ENCODE results near the gene EGFR. TPM values are rescaled to one million over a fixed set of nuclear protein-coding genes. Genes with fewer than 3 reads are reported as not detected.

The EGFR gene
- total and polyA plus RNA-seq, 4 experiments from 2014 or later = not detected

DNA sequence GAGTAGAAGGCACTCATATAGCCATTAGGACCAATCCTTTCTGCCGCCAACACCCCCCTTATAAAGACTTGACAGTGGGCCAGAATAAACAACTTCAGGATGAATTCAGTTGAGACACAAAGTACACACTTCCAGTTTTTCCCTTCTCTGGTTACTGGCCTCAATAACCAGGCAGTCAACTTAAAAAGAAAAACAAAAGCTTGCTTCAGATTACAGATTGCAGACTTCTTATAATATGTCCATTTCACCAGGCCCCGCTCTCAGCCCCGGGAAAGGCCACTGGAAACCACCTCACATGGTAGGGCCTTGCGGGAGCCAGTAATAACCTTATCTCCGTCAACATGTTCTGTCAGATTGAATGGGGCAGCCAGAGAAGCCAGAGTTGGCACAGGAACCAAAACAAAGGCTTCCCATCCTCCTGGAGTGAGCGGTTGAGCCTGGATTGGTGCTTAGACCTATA is 108.8 kb downstream of the EGFR start:
- DNase-seq = no peak
- Mint-ChIP-seq H3K4me1 (no peaks in the 10 kb centered on the region), H3K36me3 (no peaks in the 10 kb centered on the region), H3K9me3 (no peaks in the 10 kb centered on the region), H3K4me3 (no peak overlapping the region), H3K27ac (no peak overlapping the region), H3K27me3 (peaks cover 6 to 14% of the 10 kb centered on the region in 2 donors)
- POLR2A ChIA-PET (ENCODE audit: partially characterized antibody) = no interaction called here
- CTCF ChIA-PET (ENCODE audit: partially characterized antibody) = no interaction called here
- no peaks in the 10 kb centered on the region for H3K36me3 ChIP-seq (ENCODE audit: insufficient read depth, low read length)
- no peaks in the 10 kb centered on the region for H3K4me1 ChIP-seq (ENCODE audit: insufficient read depth, low read length)
- H3K4me3 ChIP-seq (ENCODE audit: low read length in 2 of 2) = no peak overlapping the region
- no peaks in the 10 kb centered on the region for H3K27me3 ChIP-seq (ENCODE audit: insufficient read depth, low read length)
- intact Hi-C loops (cut with micrococcal nuclease) = no loop called here
- H3K27ac ChIP-seq (ENCODE audit: low read depth, low read length) = no peak overlapping the region
- no peaks in the 10 kb centered on the region for H3K9me3 ChIP-seq (ENCODE audit: control insufficient read depth in 1 of 2, low read length in 2 of 2)

DNA sequence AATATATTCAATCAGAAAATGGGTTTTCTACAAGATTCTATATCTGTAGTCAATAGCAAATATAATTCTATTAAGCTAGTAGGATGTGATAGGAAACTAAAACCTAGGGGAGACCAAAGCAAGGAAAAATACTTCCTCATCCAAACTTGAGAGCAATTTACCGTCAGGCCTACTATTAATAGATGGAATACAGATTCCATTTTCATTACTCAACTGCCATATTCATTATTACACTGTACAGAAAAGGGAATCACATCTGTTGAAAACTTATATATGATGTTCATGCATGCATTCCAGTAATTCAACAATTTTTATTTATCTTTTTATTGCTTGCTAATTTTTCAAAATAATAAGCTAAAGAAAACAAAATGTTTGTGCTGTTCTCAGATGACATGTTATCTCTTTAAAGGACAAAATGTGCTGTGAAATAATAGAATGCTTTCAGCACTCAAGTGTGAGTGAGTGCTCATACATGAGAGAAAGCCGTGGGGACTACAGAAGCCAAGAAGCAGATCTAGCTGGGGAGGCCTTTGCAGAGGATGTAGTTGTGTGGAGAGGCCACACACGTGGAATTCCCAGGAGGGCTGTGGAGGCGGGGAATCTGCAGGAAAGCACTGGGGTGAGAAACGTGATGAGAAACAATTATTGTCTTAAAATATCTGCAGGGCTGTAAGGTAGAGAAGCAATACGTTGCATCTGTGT is 110.0 kb downstream of the EGFR start:
- H3K27ac Mint-ChIP-seq = no peak overlapping the region
- Histone ChIP-seq H3K27me3 (ENCODE audit: insufficient read depth, low read length) (no peaks in the 10 kb centered on the region), H3K4me3 (ENCODE audit: low read length in 2 of 2) (no peak overlapping the region), H3K4me1 (ENCODE audit: insufficient read depth, low read length) (no peaks in the 10 kb centered on the region), H3K9me3 (ENCODE audit: control insufficient read depth in 1 of 2, low read length in 2 of 2) (no peaks in the 10 kb centered on the region), H3K27ac (ENCODE audit: low read depth, low read length) (no peak overlapping the region), H3K36me3 (ENCODE audit: insufficient read depth, low read length) (no peaks in the 10 kb centered on the region)
- H3K4me3 Mint-ChIP-seq = no peak overlapping the region
- H3K27me3 Mint-ChIP-seq = peaks cover 5 to 14% of the 10 kb centered on the region in 2 donors
- intact Hi-C loops (cut with micrococcal nuclease) = no loop called here
- CTCF ChIA-PET (ENCODE audit: partially characterized antibody) = no interaction called here
- H3K36me3 Mint-ChIP-seq = no peaks in the 10 kb centered on the region
- no peak for DNase-seq
- H3K9me3 Mint-ChIP-seq = no peaks in the 10 kb centered on the region
- H3K4me1 Mint-ChIP-seq = no peaks in the 10 kb centered on the region
- POLR2A ChIA-PET (ENCODE audit: partially characterized antibody) = no interaction called here

DNA sequence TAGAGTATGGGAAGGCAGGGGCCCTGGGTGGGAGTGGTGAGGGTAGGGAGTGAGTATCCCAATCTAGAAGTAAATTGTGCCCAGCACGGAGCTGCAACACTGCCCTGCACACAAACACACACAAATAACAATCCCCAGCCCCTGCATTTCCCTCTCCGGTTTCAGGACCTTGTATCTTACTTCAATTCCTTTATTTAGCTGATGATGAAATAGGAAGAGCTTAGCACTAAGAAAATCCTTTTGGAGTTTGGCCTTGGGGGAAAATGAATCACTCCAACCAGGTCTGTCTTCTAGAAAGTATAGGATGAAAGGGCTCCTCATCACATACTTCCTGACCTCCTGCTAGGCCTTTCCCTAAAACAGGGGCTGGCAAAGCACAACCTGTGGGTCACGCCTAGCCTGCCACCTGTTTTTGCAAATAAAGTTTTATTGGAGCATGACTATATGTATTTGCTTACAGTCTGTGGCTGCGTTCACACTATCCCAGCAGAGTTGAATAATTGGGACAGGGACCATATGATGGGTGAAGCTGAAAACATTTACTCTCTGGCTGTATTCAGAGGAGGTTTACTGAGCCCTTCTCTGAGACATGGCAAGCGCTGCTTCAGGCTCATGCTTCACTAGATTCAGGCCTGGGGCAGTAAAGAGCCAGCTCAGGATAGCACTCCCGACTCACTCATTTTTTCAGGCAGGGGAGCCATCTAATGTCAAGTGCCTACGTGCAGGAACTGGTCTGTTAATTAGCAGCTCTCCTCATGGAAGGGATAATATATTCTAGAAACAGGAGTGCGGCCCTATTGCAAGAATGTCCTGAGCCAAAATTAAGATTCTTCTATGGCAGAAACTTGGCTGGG is 111.0 kb downstream of the EGFR start:
- intact Hi-C loops (cut with micrococcal nuclease) = no loop called here
- H3K27me3 ChIP-seq (ENCODE audit: insufficient read depth, low read length) = no peaks in the 10 kb centered on the region
- no peak overlapping the region for H3K4me3 Mint-ChIP-seq
- CTCF ChIA-PET (ENCODE audit: partially characterized antibody) = no interaction called here
- H3K27me3 Mint-ChIP-seq = peaks cover 5 to 16% of the 10 kb centered on the region in 2 donors
- H3K36me3 Mint-ChIP-seq = no peaks in the 10 kb centered on the region
- H3K4me3 ChIP-seq (ENCODE audit: low read length in 2 of 2) = no peak overlapping the region
- no peak for DNase-seq
- no peak overlapping the region for H3K27ac Mint-ChIP-seq
- H3K9me3 Mint-ChIP-seq = no peaks in the 10 kb centered on the region
- no peak overlapping the region for H3K27ac ChIP-seq (ENCODE audit: low read depth, low read length)
- H3K9me3 ChIP-seq (ENCODE audit: control insufficient read depth in 1 of 2, low read length in 2 of 2) = no peaks in the 10 kb centered on the region
- H3K4me1 ChIP-seq (ENCODE audit: insufficient read depth, low read length) = no peaks in the 10 kb centered on the region
- H3K4me1 Mint-ChIP-seq = no peaks in the 10 kb centered on the region
- POLR2A ChIA-PET (ENCODE audit: partially characterized antibody) = no interaction called here
- H3K36me3 ChIP-seq (ENCODE audit: insufficient read depth, low read length) = no peaks in the 10 kb centered on the region

DNA sequence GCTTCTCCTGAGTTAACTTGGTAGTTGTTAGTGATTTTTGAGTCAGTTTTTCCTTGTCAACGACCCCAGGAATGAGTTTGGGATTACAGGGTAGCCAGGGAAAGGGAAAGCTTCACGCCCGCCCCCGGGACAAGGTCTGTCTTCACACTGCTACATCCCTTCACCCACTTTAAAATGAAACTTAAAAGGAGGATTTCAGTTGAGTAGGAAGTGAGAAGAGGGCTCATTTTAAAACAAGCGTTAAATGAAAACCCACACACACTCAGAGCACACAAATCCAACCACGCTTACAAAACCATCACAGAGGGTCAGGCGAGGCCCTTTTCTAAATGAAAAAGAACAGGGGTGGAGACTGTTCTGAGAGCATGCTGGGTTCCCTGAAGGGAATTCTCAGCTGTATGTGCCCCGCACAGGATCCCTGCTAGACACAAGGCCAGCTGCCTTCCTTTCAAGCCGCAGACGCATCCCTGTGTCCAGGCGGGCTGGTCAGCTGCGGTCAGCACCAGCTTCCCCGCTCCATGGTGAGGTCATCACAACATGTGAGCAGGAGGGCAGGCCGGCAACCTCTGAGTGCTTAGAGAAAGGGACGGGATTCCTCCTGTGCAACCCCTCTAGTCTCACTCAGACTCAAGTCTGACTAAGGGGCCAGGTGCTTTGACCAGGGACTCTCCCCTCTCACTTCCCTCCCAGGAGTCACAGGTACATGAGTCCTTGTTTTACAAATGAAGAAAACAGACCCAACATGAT is 111.8 kb downstream of the EGFR start:
- no peak overlapping the region for H3K4me3 ChIP-seq (ENCODE audit: low read length in 2 of 2)
- Mint-ChIP-seq H3K36me3 (no peaks in the 10 kb centered on the region), H3K9me3 (no peaks in the 10 kb centered on the region), H3K4me3 (no peak overlapping the region), H3K4me1 (no peaks in the 10 kb centered on the region), H3K27me3 (peaks cover 5 to 17% of the 10 kb centered on the region in 2 donors), H3K27ac (no peak overlapping the region)
- ChIA-PET POLR2A (ENCODE audit: partially characterized antibody) (no interaction called here), CTCF (ENCODE audit: partially characterized antibody) (no interaction called here)
- intact Hi-C loops (cut with micrococcal nuclease) = no loop called here
- H3K27ac ChIP-seq (ENCODE audit: low read depth, low read length) = no peak overlapping the region
- no peaks in the 10 kb centered on the region for H3K9me3 ChIP-seq (ENCODE audit: control insufficient read depth in 1 of 2, low read length in 2 of 2)
- no peak for DNase-seq
- no peaks in the 10 kb centered on the region for H3K27me3 ChIP-seq (ENCODE audit: insufficient read depth, low read length)
- no peaks in the 10 kb centered on the region for H3K36me3 ChIP-seq (ENCODE audit: insufficient read depth, low read length)
- H3K4me1 ChIP-seq (ENCODE audit: insufficient read depth, low read length) = no peaks in the 10 kb centered on the region

DNA sequence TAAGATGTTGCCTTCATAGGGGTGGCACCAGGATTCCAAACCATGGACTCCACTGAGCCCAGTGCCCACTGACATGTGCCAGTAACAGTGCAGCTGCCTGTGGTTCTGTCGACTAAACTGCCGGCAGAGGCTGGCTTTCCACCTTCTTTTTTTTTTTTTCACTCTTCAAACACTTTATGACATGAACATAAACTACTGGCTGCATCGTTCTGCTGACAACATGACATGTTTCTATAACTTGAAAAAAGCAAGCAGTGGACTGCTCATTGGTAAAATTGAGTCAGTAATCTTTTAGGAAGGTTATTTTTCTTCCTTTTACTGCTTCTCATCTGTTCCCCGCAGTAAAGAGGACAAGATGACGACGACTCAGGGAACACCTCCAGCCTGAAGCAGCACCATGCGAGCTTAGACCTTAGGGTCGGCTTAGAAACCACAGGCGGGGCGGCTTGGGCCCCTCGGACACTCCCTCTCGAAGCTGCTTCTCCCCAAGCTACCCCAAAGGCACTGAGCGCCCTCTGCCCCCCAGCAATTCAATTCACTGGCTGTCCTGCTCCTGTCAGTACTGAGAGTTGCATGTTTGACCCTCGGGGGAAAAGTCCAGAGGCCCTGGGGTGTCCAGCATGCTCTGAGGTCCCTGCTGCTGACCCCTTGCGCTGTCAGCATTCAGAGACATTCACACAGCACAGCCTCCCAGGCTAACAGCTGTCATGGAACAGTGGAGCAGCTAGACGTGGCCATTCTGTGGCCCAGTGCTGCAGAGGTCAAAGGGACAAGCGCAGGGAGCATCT is 112.5 kb downstream of the EGFR start:
- no peak overlapping the region for H3K4me3 Mint-ChIP-seq
- H3K27me3 Mint-ChIP-seq = peaks cover 3 to 14% of the 10 kb centered on the region in 2 donors
- Histone ChIP-seq H3K27me3 (ENCODE audit: insufficient read depth, low read length) (no peaks in the 10 kb centered on the region), H3K4me3 (ENCODE audit: low read length in 2 of 2) (no peak overlapping the region), H3K9me3 (ENCODE audit: control insufficient read depth in 1 of 2, low read length in 2 of 2) (no peaks in the 10 kb centered on the region), H3K4me1 (ENCODE audit: insufficient read depth, low read length) (no peaks in the 10 kb centered on the region), H3K36me3 (ENCODE audit: insufficient read depth, low read length) (no peaks in the 10 kb centered on the region), H3K27ac (ENCODE audit: low read depth, low read length) (no peak overlapping the region)
- ChIA-PET CTCF (ENCODE audit: partially characterized antibody) (no interaction called here), POLR2A (ENCODE audit: partially characterized antibody) (no interaction called here)
- no peak for DNase-seq
- no peak overlapping the region for H3K27ac Mint-ChIP-seq
- intact Hi-C loops (cut with micrococcal nuclease) = no loop called here
- no peaks in the 10 kb centered on the region for H3K9me3 Mint-ChIP-seq
- H3K4me1 Mint-ChIP-seq = no peaks in the 10 kb centered on the region
- H3K36me3 Mint-ChIP-seq = no peaks in the 10 kb centered on the region

DNA sequence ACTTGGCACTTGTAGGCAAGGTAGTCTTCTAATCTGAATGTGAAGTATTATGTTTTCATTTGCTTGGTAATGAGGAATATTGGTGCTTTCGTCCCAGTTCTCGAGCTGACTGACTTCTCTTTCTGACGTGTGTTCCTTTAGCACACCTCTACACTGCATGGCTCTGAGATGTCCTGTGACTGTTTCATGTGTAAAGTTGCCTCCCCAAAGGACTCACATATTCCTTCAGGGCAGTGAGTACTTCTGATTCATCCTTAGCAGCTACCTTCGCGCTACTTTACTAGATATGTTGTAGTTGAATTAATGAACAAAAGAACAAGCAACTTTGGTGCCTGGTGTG is 113.7 kb downstream of the EGFR start:
- Mint-ChIP-seq H3K36me3 (no peaks in the 10 kb centered on the region), H3K4me3 (no peak overlapping the region), H3K4me1 (no peaks in the 10 kb centered on the region), H3K27ac (no peak overlapping the region), H3K27me3 (peaks cover 3 to 13% of the 10 kb centered on the region in 2 donors), H3K9me3 (peaks cover 0 to 4% (median 0%) of the 10 kb centered on the region in 8 donors)
- no peaks in the 10 kb centered on the region for H3K9me3 ChIP-seq (ENCODE audit: control insufficient read depth in 1 of 2, low read length in 2 of 2)
- POLR2A ChIA-PET (ENCODE audit: partially characterized antibody) = no interaction called here
- H3K36me3 ChIP-seq (ENCODE audit: insufficient read depth, low read length) = no peaks in the 10 kb centered on the region
- H3K4me3 ChIP-seq (ENCODE audit: low read length in 2 of 2) = no peak overlapping the region
- intact Hi-C loops (cut with micrococcal nuclease) = no loop called here
- CTCF ChIA-PET (ENCODE audit: partially characterized antibody) = no interaction called here
- DNase-seq = no peak
- H3K4me1 ChIP-seq (ENCODE audit: insufficient read depth, low read length) = no peaks in the 10 kb centered on the region
- H3K27me3 ChIP-seq (ENCODE audit: insufficient read depth, low read length) = no peaks in the 10 kb centered on the region
- no peak overlapping the region for H3K27ac ChIP-seq (ENCODE audit: low read depth, low read length)

All from CD4-positive, alpha-beta memory T cell (primary cell).